ENCODE results near the gene VIPR2. TPM values are rescaled to one million over a fixed set of nuclear protein-coding genes. Genes with fewer than 3 reads are reported as not detected.
"Not testable (repeated sequence)": the region's sequence is repeated elsewhere in the genome, so short reads cannot be mapped to it uniquely, and the experiment has no call there.

VIPR2 gene
- total RNA-seq, 1 experiment from 2014 or later, result not detected

- in situ Hi-C loops (cut with HindIII; ENCODE audit: low sequenced_read_pairs), result no loop called here
- no peak for DNase-seq (ENCODE audit: low spot score)
Observed at GRCh38 chr7:159009951-159010350, 134.7 kb downstream of the VIPR2 start.

DNA sequence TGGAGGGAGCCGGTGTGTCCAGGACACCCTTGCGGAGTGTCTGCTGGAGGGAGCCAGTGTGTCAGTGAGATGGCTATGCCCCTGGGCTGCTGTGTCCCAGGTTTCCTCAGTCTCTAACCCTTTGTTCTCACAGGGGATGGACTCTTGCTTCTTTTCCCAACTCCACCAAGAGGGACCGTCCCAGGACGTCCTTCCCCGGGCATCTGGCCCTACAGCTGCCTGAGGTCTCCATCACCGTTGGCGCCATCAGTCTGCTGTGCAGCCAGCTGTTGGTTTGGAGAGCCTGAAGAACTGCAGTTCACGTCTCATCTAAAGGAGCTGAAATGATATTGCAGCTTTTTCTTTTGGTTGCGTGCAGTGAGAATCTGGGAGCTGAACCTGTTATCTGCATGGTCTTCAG is 136.2 kb downstream of the VIPR2 start:
- in situ Hi-C loops (cut with HindIII; ENCODE audit: low sequenced_read_pairs), result no loop called here
- no peak for DNase-seq (ENCODE audit: low spot score)

GRCh38 chr7:159007996-159008389 is 136.7 kb downstream of the VIPR2 start:
- in situ Hi-C loops (cut with HindIII; ENCODE audit: low sequenced_read_pairs), result no loop called here
- no peak for DNase-seq (ENCODE audit: low spot score)

DNA sequence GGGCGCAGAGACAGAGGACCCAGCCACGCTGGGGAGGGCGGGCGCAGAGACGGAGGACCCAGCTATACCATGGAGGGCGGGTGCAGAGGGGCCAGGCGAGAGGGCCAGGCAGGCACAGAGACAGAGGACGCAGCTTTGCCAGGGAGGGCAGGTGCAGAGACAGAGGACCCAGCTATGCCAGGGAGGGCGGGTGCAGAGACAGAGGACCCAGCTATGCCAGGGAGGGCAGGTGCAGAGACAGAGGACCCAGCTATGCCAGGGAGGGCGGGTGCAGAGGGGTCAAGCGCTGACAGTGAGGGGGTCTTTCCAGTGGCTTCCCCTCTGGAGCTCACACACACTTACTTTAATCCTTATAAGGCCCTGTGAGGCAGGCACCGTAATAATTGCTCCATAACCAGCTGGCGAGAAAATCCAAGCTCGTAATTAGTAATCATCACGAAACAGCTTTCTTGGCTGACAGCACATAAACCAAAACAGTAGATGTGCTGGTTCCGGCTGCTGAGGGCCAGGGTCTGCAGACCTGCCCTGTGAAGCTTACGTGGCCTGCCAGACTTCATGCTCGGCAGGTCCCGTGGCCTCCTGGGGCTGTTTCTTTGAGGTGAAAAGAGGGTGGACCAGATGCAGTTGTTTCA is 137.2 kb downstream of the VIPR2 start:
- DNase-seq (ENCODE audit: low spot score), result no peak
- in situ Hi-C loops (cut with HindIII; ENCODE audit: low sequenced_read_pairs), result no loop called here

GRCh38 chr7:159006610-159007130 is 138.0 kb downstream of the VIPR2 start:
- in situ Hi-C loops (cut with HindIII; ENCODE audit: low sequenced_read_pairs), result no loop called here
- no peak for DNase-seq (ENCODE audit: low spot score)

- not testable (repeated sequence) for DNase-seq (ENCODE audit: low spot score)
Observed at GRCh38 chr7:159006022-159006609, 138.6 kb downstream of the VIPR2 start.

DNA sequence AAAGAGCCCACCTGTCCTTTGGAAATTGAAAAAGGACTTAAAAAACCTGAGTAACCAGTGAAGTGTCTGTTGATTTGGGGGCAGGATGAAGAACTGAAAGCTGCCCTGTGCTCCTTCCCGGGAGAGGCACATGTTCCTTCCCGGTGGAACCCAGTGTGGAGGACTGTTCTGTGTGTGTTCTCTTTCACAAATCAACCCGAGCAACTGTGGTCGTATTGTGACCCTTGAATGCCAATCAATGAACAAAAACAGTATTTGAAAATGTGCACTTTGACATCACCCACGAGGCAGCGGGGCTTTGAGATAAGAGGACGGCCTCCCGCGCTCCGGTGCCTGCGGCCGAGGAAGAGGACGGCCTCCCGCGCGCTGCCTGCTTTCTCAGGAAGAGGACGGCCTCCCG is 139.0 kb downstream of the VIPR2 start:
- no peak for DNase-seq (ENCODE audit: low spot score)
- in situ Hi-C loops (cut with HindIII; ENCODE audit: low sequenced_read_pairs), result no loop called here

More at GRCh38 chr7:159006022-159006609, 138.6 kb downstream of the VIPR2 start:
- in situ Hi-C loops (cut with HindIII; ENCODE audit: low sequenced_read_pairs), result not testable (repeated sequence)

DNA sequence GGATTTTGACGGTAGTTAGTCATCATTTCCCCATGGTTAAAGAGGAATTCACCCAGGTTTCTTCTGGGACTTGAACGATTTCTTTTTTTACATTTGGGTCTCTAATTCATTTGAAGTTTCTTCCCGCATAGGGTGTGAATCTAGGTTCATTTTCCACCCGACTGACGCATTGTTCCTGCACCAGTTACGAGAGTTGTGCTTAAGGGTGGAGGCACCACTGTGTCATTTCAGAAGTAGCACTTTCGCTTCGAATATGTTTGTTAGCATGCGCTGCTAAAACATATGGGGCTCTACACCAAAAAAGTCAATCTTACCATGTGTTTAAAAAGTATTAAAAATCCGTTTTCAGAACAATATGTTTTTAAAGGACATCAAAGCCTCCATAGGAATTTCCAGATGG is 140.3 kb downstream of the VIPR2 start:
- in situ Hi-C loops (cut with HindIII; ENCODE audit: low sequenced_read_pairs), result no loop called here
- no peak for DNase-seq (ENCODE audit: low spot score)

DNA sequence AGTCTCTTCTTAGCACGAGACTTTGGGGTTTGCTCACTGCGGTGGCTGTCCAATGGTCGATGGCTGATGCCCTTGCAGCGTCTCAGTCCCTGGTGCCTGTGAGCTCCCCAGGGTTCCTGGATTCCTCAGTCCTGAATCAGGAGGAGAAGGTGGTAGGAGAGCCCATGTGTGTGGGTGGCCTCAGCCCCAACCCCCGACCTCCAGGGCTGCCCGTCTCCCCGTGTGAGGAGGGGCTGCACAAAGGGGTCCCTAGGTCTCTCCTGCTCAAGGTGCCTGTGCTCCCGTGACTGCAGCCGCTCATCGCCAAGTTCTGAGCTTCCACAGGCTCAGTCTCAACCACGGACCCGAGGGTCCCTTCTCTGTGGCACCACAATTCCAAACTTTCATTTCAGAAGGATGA is 142.9 kb downstream of the VIPR2 start:
- no peak for DNase-seq (ENCODE audit: low spot score)
- in situ Hi-C loops (cut with HindIII; ENCODE audit: low sequenced_read_pairs), result no loop called here

DNA sequence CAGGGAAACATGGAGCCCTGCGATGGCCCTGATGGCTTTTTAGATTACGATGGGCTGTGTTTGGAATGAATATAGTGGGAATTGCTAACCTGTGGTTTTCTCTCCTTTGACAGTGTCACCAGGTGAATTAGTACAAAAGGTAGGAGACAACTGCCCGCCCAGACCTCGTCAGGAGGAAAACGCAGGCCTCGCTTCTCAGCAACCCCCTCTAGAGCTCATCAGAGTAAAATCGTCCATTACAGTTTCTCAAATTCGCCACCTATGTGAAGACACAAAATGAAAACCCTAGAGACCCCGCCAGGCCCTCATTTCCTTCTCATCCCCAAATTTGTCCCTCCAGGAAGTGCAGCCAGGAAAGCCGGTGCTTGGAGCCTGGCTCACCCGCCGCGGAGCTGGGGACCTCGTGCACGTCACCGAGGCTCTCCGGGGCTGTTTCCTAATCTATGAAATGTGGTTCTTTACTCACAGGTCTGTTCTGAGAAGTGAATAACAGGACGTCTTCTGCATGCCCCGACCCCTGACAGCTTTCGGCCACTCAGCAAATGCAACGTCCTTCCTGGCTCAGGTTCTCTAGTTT is 143.7 kb downstream of the VIPR2 start:
- in situ Hi-C loops (cut with HindIII; ENCODE audit: low sequenced_read_pairs), result no loop called here
- DNase-seq (ENCODE audit: low spot score), result no peak

GRCh38 chr7:159000070-159000469 is 144.6 kb downstream of the VIPR2 start:
- in situ Hi-C loops (cut with HindIII; ENCODE audit: low sequenced_read_pairs), result no loop called here
- no peak for DNase-seq (ENCODE audit: low spot score)

GRCh38 chr7:158999496-158999895 is 145.2 kb downstream of the VIPR2 start:
- no peak for DNase-seq (ENCODE audit: low spot score)
- in situ Hi-C loops (cut with HindIII; ENCODE audit: low sequenced_read_pairs), result no loop called here

GRCh38 chr7:158998261-158998660 is 146.4 kb downstream of the VIPR2 start:
- in situ Hi-C loops (cut with HindIII; ENCODE audit: low sequenced_read_pairs); DNase-seq (ENCODE audit: low spot score): not testable (repeated sequence)

- DNase-seq (ENCODE audit: low spot score), result no peak
- in situ Hi-C loops (cut with HindIII; ENCODE audit: low sequenced_read_pairs), result no loop called here
Observed at GRCh38 chr7:158997471-158997870, 147.2 kb downstream of the VIPR2 start.

- in situ Hi-C loops (cut with HindIII; ENCODE audit: low sequenced_read_pairs), result no loop called here
- no peak for DNase-seq (ENCODE audit: low spot score)
Observed at GRCh38 chr7:158997110-158997453, 147.6 kb downstream of the VIPR2 start.

DNA sequence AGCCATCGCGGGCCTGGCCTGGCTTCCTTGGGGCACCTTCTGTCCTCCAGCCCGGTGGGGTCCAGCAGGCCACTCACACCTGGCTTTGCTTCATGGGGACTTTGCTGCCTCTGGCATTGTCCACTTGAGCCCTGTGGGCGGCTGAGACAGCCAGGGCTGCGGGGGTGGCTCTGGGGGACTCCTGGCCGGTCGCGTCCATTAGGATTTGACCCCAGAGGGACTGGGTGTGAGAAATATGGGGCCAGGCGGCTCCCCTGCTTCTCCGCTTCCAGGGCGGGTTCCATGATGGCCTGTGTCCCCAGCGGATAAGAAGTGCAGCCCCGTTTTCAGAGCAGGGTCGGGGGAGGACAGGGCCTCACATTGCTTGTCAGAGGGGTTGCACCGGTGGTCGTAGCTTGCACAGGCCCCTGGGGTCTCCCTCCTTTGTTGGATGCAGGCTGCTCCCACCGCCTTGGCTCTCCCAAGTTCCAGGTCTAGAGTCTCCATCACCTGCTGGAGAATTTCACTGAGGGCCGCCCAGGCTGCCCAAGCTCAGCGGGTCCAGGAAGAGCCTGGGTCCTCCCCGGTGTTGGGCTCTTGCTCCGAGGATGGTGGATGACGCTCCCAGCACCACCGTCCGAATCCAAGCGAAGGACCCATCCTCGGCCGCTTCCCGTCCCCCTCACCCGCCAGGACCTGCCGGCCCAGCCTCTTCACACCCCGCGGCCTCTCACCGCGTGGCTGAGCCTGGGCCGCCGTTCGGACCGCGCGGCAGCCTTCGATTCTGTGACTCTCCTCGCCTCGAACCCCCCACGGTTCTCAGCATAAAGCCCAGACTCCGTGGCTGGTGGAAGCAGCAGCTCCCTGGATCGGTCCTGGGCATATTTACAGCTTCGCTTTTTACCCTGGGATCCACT is 148.2 kb downstream of the VIPR2 start:
- in situ Hi-C loops (cut with HindIII; ENCODE audit: low sequenced_read_pairs), result no loop called here
- DNase-seq (ENCODE audit: low spot score), result no peak

DNA sequence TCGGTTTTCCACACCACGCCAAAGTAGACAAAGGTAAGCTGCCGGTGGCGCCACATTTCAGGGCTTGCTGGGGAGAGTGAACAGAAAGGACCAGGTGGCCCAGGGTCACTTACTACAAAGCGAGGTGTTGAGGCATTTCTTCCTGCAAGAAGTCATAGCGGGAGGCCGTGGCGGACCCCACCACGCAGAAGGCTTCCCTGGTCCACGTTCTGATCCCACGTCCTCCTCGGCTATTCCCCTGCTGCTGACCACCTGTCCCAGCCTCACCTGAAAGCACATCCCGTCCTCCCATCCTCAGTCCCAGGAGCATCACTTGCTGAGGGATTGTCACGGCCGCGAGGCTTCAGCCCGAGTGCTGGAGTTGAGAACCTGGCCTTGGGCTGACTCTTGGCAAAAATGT is 149.2 kb downstream of the VIPR2 start:
- no peak for DNase-seq (ENCODE audit: low spot score)
- in situ Hi-C loops (cut with HindIII; ENCODE audit: low sequenced_read_pairs), result no loop called here

DNA sequence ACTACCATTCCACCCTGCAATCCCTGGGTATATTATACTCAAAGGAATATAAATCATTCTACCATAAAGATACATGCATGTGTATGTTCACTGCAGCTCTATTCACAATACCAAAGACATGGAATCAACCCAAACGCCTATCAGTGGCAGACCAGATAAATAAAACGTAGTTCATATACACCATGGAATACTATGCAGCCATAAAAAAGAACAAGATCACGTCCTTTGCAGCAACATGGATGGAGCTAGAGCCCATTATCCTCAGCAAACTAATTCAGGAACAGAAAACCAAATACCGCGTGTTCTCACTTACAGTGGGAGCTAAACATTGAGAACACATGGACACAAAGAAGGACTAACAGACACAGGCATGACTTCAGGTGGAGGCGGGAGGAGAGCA is 150.0 kb downstream of the VIPR2 start:
- DNase-seq (ENCODE audit: low spot score), result no peak
- in situ Hi-C loops (cut with HindIII; ENCODE audit: low sequenced_read_pairs), result no loop called here

DNA sequence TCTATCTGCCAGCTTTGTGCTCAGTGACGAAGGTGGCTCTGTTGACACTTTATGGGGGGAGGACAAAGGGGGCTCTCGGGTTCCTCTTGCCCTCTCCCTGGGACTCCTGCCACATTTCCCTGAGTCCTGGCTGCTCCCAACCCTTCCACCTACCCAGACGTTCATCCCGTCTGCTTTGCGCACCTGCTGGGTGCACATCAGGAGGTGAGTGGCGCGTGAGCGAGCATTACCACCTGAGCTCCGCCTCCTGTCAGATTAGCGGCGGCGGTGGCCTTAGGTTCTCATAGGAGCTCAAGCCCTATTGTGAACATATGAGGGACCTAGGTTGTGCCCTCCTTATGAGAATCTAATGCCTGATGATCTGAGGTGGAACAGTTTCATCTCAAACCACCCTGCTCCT is 151.1 kb downstream of the VIPR2 start:
- no peak for DNase-seq (ENCODE audit: low spot score)
- in situ Hi-C loops (cut with HindIII; ENCODE audit: low sequenced_read_pairs), result no loop called here

GRCh38 chr7:158992759-158993158 is 151.9 kb downstream of the VIPR2 start:
- no peak for DNase-seq (ENCODE audit: low spot score)
- in situ Hi-C loops (cut with HindIII; ENCODE audit: low sequenced_read_pairs), result no loop called here
